Psoas muscle (tissue), 8 donors: ENCODE measurements around the gene NARF. TPM values are rescaled to one million over a fixed set of nuclear protein-coding genes. Genes with fewer than 3 reads are reported as not detected.

Experiments used
- ATAC-seq, 4 donors: fragments of 200-7000 bp; cut with Tn5 transposase; one replicate each; pipeline ENCODE4 v1.9.1; 2020; ENCODE audit warnings: moderate library complexity in 3 of 4, mild to moderate bottlenecking in 2 of 4
- DNase-seq, 2 donors: peaks; one replicate each; pipeline ENCODE4 v3.0.0-alpha.2; 2020
- H3K27ac ChIP-seq: fragments of 200-600 bp; one replicate; pipeline ENCODE4 v1.8.0; 2022
- H3K27me3 ChIP-seq, 3 donors: fragments of 200-600 bp in 1 of 3; one replicate each; pipeline versions ENCODE4 v1.6.1 to v1.8.0; 2013 to 2022; ENCODE audit warnings: low read length in 2 of 3, mild to moderate bottlenecking in 2 of 3, moderate library complexity in 1 of 3; ENCODE audit not compliant: insufficient read depth in 3 of 3
- H3K36me3 ChIP-seq, 2 donors: fragments of 200-600 bp in 1 of 2; one replicate each; pipeline versions ENCODE4 v1.6.1 to v1.8.0; 2013 to 2022; ENCODE audit warnings: low read depth in 1 of 2, mild to moderate bottlenecking in 1 of 2, moderate library complexity in 1 of 2; ENCODE audit not compliant: insufficient read depth in 1 of 2
- H3K4me1 ChIP-seq: fragments of 200-600 bp; one replicate; pipeline ENCODE4 v1.8.0; 2022
- H3K4me3 ChIP-seq: fragments of 200-600 bp; one replicate; pipeline ENCODE4 v1.8.0; 2022; ENCODE audit warnings: mild to moderate bottlenecking
- H3K9me3 ChIP-seq: fragments of 200-600 bp; one replicate; pipeline ENCODE4 v1.8.0; 2022
- WGBS, 3 donors: extraction: QIAGEN DNeasy Blood & Tissue Kit; methylation state at CpG; one replicate each; pipeline versions ENCODE4 v1.1.6 to v1.1.7; 2013; 5-methylcytosine and 5-hydroxymethylcytosine counted together
- intact Hi-C, 2 donors: fragments of 100-400 bp; cut with DNase I; formaldehyde crosslinking; loops; one replicate each; pipeline versions ENCODE4 v1.11.0 to v1.14.2; 2022
- polyA plus RNA-seq, 3 donors: library from polyadenylated mRNA; stranded (reverse); fragments of 200-250 nt; gene quantifications; one replicate each; pipeline ENCODE4 v1.2.3, GENCODE V29; 2013
- total RNA-seq, 4 donors: library from RNA; stranded (reverse); fragmentation: NEBNext Ultra II Directional in 2 of 4; extraction: Animal tissue kit (Norgen Biotek cat#: 25700) in 2 of 4; gene quantifications; one replicate each; pipeline versions ENCODE4 v1.2.1 to v1.2.4, GENCODE V29; 2021 to 2023
- TF ChIP-seq, protein P1 (sequence below): fragments of 200-600 bp; IDR thresholded peaks from one replicate; pipeline ENCODE4 v1.8.0; 2022; ENCODE audit warnings: antibody characterized with exemption
- donor health status: healthy with polysubstance abuse.
- donor health status: DM: no; HTN: no; CAD: no; lungs with moderate emphysema.
- donor health status: Bipolar disorder and iron deficiency.
- donor health status: healthy.
- donor health status: DM: yes; HTN: yes; CAD: no.
- donor health status: DM: no; HTN: no; CAD: no.
- donor health status: DM: no; HTN: no; CAD: no.
- donor health status: DM: yes; HTN: yes; CAD: no.

The NARF gene
- total and polyA plus RNA-seq, 7 donors = 32.8 to 129 (median 43.1) TPM

DNA sequence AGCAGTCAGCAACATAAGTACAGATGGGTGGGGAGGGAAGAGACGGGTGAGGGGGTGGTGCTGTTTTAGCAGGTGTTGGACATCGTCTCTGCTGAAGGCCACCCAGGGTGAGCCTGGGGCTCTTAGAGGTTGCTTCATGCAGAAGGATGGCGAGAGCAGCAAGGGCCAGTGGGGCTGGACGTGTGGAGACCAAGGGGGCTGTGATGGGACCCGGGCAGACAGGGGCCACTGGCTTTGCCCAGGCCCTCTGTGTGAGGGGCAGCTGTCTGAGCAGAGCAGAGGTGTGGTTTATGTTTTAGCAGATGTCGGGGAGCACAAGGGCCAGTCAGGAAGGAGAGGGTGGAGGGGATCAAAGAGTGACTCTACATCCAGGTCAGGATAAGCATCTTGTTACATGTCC lies 4.8 kb downstream of the NARF start:
- H3K4me3 ChIP-seq = no peak overlapping the region
- peaks cover 8% of the 10 kb centered on the region for H3K4me1 ChIP-seq
- intact Hi-C loops = no loop called here
- ATAC-seq (no peak), DNase-seq (peak in 1 of 2 donors; percentile 38)
- no peaks in the 10 kb centered on the region for H3K27me3 ChIP-seq
- peaks cover 3 to 86% of the 10 kb centered on the region in 2 donors for H3K36me3 ChIP-seq
- no peak overlapping the region for H3K27ac ChIP-seq
- 72 to 77% (median 73%) methylated on average over 6 of the region's 6 CpGs for WGBS, 3 donors
- no peaks in the 10 kb centered on the region for H3K9me3 ChIP-seq
- TF ChIP-seq, protein P1, sequence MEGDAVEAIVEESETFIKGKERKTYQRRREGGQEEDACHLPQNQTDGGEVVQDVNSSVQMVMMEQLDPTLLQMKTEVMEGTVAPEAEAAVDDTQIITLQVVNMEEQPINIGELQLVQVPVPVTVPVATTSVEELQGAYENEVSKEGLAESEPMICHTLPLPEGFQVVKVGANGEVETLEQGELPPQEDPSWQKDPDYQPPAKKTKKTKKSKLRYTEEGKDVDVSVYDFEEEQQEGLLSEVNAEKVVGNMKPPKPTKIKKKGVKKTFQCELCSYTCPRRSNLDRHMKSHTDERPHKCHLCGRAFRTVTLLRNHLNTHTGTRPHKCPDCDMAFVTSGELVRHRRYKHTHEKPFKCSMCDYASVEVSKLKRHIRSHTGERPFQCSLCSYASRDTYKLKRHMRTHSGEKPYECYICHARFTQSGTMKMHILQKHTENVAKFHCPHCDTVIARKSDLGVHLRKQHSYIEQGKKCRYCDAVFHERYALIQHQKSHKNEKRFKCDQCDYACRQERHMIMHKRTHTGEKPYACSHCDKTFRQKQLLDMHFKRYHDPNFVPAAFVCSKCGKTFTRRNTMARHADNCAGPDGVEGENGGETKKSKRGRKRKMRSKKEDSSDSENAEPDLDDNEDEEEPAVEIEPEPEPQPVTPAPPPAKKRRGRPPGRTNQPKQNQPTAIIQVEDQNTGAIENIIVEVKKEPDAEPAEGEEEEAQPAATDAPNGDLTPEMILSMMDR = no peak

DNA sequence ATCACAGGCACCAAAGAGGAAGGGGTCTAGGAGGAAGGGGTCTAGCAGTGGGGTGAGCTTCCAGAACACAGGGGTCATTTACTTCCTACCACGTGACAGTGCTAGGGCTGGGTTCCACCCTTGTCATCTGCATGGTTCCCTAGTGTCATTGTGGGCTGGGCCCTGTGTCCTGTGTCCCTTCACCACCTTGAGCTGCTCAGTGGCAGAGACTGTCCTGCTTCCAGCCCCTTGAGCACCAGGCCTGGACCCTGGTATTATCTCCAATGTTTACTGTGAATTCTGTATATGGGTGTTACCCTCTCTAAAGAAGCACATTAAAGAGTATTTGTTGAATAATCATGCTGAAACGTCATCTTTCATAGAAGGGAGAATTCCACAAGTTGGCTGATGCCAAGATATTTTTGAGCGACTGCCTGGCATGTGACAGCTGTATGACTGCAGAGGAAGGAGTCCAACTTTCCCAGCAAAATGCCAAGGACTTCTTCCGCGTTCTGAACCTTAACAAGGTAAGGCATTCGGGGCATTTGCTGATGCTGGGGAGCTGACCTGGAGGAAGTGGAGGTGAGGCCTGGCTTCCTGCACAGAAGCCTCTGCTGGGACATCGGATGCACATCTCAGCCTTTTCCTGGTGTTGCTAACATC lies 5.5 kb downstream of the NARF start:
- intact Hi-C loops = no loop called here
- Histone ChIP-seq H3K9me3 (no peaks in the 10 kb centered on the region), H3K4me1 (peaks cover 8% of the 10 kb centered on the region), H3K4me3 (no peak overlapping the region), H3K27ac (no peak overlapping the region), H3K36me3 (peaks cover 5 to 93% of the 10 kb centered on the region in 2 donors), H3K27me3 (no peaks in the 10 kb centered on the region)
- ATAC-seq = no peak
- WGBS, 3 donors = 29 to 38% (median 32%) methylated on average over 7 of the region's 7 CpGs
- DNase-seq = peak in 1 of 2 donors; percentile 19
- TF ChIP-seq, protein P1 = no peak

DNA sequence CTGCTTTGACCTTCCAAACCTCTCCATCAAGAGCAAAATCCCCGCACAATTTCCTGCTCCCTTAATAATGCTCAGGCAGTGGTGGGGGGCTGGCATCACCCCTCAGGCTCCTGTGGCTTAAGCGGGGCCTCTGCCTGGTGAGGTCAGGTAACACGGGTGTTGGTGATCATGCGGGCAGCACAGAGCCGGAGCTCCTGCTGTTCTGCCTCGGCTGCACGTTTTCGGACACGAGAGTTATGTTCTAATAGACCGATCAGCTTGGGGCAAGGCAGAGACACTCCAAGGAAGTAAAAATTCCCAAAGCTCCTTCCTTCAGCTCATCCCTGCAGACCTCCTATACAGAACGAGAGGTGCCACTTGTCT lies 6.0 kb downstream of the NARF start:
- Histone ChIP-seq H3K9me3 (no peaks in the 10 kb centered on the region), H3K27me3 (no peaks in the 10 kb centered on the region), H3K4me3 (no peak overlapping the region), H3K36me3 (peaks cover 9 to 98% of the 10 kb centered on the region in 2 donors), H3K4me1 (peaks cover 4% of the 10 kb centered on the region), H3K27ac (no peak overlapping the region)
- 80 to 86% (median 83%) methylated on average over 11 of the region's 11 CpGs for WGBS, 3 donors
- TF ChIP-seq, protein P1 = no peak
- ATAC-seq (no peak), DNase-seq (peak in 1 of 2 donors; percentile 27)
- intact Hi-C loops = no loop called here

DNA sequence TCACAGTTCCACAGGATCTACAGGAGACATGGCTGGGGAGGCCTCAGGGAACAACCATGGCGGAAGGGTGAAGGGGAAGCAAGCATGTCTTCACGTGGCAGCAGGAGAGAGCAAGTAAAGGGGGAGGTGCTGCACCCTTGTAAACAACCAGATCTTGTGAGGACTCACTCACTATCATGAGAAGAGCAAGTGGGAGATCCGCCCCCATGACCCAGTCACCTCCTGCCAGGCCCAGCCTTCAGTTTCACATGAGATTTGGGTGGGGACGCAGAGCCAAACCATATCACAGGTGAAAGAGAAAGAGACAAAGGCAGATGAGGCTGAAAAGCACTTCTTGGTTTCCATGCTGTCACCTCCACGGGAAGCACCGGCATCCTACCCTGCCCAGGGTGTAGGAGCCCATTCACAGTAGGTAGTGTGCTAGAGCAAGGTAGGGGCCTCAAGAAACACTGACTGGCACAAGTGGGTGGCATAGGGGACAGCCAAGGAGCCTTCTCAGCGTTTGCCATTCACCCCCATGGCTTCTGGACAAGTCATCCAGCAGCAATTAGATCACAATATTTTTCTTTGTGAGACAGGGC lies 6.6 kb downstream of the NARF start:
- DNase-seq (peak in 1 of 2 donors; percentile 28), ATAC-seq (no peak)
- intact Hi-C loops = no loop called here
- Histone ChIP-seq H3K9me3 (no peaks in the 10 kb centered on the region), H3K27me3 (no peaks in the 10 kb centered on the region), H3K4me3 (no peak overlapping the region), H3K27ac (no peak overlapping the region), H3K4me1 (no peaks in the 10 kb centered on the region), H3K36me3 (peaks cover 11 to 100% of the 10 kb centered on the region in 2 donors)
- TF ChIP-seq, protein P1 = no peak
- 86 to 90% (median 90%) methylated on average over 7 of the region's 7 CpGs for WGBS, 3 donors
